Measurements from ENCODE around the gene IL17B. TPM values are rescaled to one million over a fixed set of nuclear protein-coding genes. Genes with fewer than 3 reads are reported as not detected.

Gene IL17B
- total RNA-seq, 4 donors from 2014 or later = 2.0 to 2.5 (median 2.1) TPM; not detected in 1

DNA sequence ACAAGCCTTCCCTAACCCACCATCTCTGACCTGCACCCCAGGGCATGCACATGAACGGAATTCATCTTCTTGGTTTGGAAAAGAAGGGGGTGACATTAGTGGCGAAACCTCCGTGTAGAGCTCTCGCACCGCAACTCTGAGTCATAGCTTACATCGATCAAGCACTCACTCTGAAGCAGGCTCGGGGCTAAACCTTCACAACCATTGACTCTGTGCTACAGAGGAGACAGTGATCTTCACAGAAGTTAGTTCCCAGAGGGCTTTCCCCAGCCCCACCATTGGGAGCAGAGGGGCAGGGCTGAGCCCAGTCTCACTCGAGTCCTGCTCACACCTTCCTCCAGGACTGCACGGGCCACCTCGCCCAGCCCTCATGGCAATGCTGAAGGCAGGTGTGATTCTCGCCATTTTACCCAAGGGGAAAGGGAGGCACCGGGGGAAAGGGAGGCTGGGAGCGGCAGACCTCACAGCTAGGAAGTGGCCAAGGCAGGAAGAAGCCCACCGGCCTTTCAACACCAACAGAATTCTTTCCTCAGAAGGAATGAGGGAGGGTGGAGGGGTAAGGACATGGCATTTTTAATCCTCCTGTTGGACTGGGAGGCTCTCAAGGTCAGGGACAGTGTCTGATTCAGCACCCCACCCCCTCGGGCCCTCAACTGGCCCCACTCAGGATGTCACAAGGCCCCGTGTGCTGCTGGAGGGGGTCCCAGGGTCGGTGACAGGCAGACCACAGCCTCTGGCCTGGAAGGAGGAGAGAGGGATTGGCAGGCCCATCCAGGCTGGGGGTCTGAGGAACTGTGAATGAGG is 25.9 kb upstream of the IL17B start:
- TF ChIP-seq POLR2A (IDR thresholded peaks at IDR 0.05) = no peak
- TF ChIP-seq, protein P1, sequence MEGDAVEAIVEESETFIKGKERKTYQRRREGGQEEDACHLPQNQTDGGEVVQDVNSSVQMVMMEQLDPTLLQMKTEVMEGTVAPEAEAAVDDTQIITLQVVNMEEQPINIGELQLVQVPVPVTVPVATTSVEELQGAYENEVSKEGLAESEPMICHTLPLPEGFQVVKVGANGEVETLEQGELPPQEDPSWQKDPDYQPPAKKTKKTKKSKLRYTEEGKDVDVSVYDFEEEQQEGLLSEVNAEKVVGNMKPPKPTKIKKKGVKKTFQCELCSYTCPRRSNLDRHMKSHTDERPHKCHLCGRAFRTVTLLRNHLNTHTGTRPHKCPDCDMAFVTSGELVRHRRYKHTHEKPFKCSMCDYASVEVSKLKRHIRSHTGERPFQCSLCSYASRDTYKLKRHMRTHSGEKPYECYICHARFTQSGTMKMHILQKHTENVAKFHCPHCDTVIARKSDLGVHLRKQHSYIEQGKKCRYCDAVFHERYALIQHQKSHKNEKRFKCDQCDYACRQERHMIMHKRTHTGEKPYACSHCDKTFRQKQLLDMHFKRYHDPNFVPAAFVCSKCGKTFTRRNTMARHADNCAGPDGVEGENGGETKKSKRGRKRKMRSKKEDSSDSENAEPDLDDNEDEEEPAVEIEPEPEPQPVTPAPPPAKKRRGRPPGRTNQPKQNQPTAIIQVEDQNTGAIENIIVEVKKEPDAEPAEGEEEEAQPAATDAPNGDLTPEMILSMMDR (IDR thresholded peaks at IDR 0.05) = no peak
- Histone ChIP-seq H3K27me3 (peaks cover 0 to 4% (median 0%) of the 10 kb centered on the region in 4 donors), H3K4me1 (peaks cover 0 to 41% (median 8%) of the 10 kb centered on the region in 3 donors), H3K27ac (peak overlapping the region; percentile 71 to 90 (median 88)), H3K9me3 (no peaks in the 10 kb centered on the region), H3K36me3 (peaks cover 0 to 2% (median 0%) of the 10 kb centered on the region in 3 donors), H3K4me3 (peak overlapping the region in 2 of 4 donors; percentile 8 to 48)
- no peak for DNase-seq
- intact Hi-C loops (cut with DNase I) = no loop called here
- 64 to 80% methylated on average over 11 to 12 of the region's 17 CpGs for WGBS, 2 donors

DNA sequence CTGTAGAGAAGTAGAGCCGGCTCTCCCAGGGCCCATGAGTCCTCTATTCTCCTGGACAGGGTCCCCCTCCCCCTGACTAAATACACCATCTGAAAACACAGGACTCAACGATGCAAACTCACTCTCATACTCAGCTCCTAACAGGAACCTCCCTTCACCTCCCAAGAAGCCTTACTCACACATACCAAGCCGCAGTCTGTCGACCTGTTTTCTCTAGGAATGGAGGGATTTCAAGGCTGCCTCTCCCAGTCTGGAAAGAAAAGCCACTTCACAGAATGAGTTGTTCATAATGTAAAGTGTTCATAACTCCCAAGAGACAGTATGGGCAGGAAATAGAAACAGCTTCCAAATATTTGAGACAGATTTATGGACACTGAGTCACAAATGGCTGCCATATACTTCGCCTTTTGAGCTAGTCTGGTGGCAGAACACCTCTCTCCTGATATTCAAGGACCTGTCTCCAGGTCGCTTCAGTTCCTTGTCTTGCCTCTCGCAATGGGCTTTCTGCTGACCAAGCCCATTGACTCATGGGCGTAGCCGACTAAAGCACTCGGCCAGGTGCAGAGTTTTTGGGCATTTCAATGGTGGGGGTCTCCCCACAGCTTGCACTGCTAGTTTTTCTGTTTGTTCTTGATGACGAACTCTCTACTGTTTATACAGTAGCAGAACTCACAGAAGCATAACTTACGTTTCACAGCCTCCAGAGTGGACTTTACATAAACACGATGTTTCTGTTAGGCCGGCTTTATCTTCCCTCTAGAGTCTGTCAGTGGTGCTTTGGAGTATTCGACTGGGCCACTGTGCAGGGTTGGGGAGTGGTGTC is 25.0 kb upstream of the IL17B start:
- no peak for DNase-seq
- TF ChIP-seq, protein P1 (IDR thresholded peaks at IDR 0.05) = no peak
- no peak for TF ChIP-seq POLR2A (IDR thresholded peaks at IDR 0.05)
- H3K27ac ChIP-seq = peak overlapping the region; percentile 71 to 90 (median 88)
- H3K27me3 ChIP-seq = peaks cover 0 to 4% (median 0%) of the 10 kb centered on the region in 4 donors
- intact Hi-C loops (cut with DNase I) = no loop called here
- no peaks in the 10 kb centered on the region for H3K36me3 ChIP-seq
- 71 to 76% methylated on average over 12 to 15 of the region's 15 CpGs for WGBS, 2 donors
- H3K9me3 ChIP-seq = no peaks in the 10 kb centered on the region
- peak overlapping the region in 1 of 4 donors; percentile 48 for H3K4me3 ChIP-seq
- H3K4me1 ChIP-seq = peaks cover 0 to 45% (median 9%) of the 10 kb centered on the region in 3 donors

DNA sequence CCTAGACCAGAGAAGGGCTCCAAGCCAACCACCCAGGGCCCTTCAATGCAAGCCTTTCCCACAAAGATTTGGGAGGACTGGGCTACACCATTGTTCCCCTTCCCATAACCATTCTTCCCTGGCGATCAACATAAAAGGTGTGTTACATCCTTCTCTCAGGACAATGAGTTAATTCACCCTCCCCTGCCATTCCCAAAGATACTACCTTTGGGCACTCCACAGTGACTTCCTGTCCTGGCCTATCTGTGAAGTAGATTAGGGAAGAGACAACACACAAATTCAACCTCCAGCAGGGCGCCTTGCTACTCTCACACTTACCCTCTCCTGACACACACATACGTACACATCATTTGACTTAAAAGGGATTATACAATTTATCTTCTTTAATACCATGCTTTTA is 23.2 kb upstream of the IL17B start:
- WGBS, 2 donors = 94% methylated on average over 3 of the region's 3 CpGs
- peaks cover 0 to 42% (median 9%) of the 10 kb centered on the region in 3 donors for H3K4me1 ChIP-seq
- peak overlapping the region in 1 of 4 donors; percentile 5 for H3K27ac ChIP-seq
- H3K27me3 ChIP-seq = peaks cover 0 to under 1% (median 0%) of the 10 kb centered on the region in 4 donors
- no peak for TF ChIP-seq POLR2A (IDR thresholded peaks at IDR 0.05)
- TF ChIP-seq, protein P1 (IDR thresholded peaks at IDR 0.05) = no peak
- H3K4me3 ChIP-seq = no peak overlapping the region
- no peaks in the 10 kb centered on the region for H3K36me3 ChIP-seq
- intact Hi-C loops (cut with DNase I) = no loop called here
- no peaks in the 10 kb centered on the region for H3K9me3 ChIP-seq
- no peak for DNase-seq

DNA sequence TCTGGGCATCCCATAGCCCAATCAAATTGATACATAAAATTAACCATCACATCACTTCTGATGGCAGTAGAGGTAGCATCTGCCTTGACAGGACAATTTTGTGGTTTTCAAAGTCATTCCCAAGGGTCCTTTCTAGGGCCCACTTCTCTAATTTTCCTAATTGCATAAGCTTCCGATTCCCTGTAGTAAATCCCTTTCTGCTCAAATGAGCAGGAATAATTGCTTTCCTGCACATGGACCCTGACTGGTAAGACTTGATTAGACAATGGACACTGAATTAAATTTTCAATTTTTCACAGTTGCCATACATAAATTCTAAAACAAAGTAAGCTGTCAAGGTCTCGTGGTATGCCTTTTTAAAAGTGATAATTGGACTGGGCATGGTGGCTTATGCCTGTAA is 22.0 kb upstream of the IL17B start:
- Histone ChIP-seq H3K4me3 (no peak overlapping the region), H3K9me3 (no peaks in the 10 kb centered on the region), H3K27ac (peak overlapping the region in 2 of 4 donors; percentile 62 to 72), H3K4me1 (peaks cover 0 to 36% (median 9%) of the 10 kb centered on the region in 3 donors), H3K27me3 (no peaks in the 10 kb centered on the region), H3K36me3 (no peaks in the 10 kb centered on the region)
- no peak for DNase-seq
- no peak for TF ChIP-seq POLR2A (IDR thresholded peaks at IDR 0.05)
- TF ChIP-seq, protein P1 (IDR thresholded peaks at IDR 0.05) = no peak
- 77 to 79% methylated on average over 2 of the region's 2 CpGs for WGBS, 2 donors
- intact Hi-C loops (cut with DNase I) = no loop called here

Data from esophagus squamous epithelium (tissue), 5 donors.